NCI-H446 treated with DMSO at 0.1 percent for 48 hours (cell line): ENCODE results near the gene CEACAM3.
"Not testable (repeated sequence)": the region's sequence is repeated elsewhere in the genome, so short reads cannot be mapped to it uniquely, and the experiment has no call there.

Experiments
- DNase-seq: peaks from one replicate; lab custom pipeline; 2025; lab: John Stamatoyannopoulos, UW

CEACAM3 gene

GRCh38 chr19:41796362-41796761 is at the start of gene CEACAM3:
Gene CEACAM3, plus strand, starts transcription at chr19:41796587. Its CDS starts 91 bp downstream, at chr19:41796678.
- no peak for DNase-seq

GRCh38 chr19:41746593-41747227 is 49.7 kb upstream of the CEACAM3 start:
- peak; percentile 4 for DNase-seq

GRCh38 chr19:41748012-41748411 is 48.4 kb upstream of the CEACAM3 start:
- DNase-seq, result no peak

- not testable (repeated sequence) for DNase-seq
Measured at GRCh38 chr19:41750248-41751134, 45.9 kb upstream of the CEACAM3 start.

GRCh38 chr19:41753159-41753558 is 43.2 kb upstream of the CEACAM3 start:
- no peak for DNase-seq

GRCh38 chr19:41753936-41754529 is 42.4 kb upstream of the CEACAM3 start:
- no peak for DNase-seq

GRCh38 chr19:41755328-41755913 is 41.0 kb upstream of the CEACAM3 start, which contains the start of gene CEACAM6:
Gene CEACAM6, plus strand, starts transcription at chr19:41755530. Its CDS starts 109 bp downstream, at chr19:41755639.
- no peak for DNase-seq

GRCh38 chr19:41758846-41759245 is 37.5 kb upstream of the CEACAM3 start:
- no peak for DNase-seq

- DNase-seq, result no peak
Measured at GRCh38 chr19:41767115-41767514, 29.3 kb upstream of the CEACAM3 start.

- DNase-seq, result not testable (repeated sequence)
Measured at GRCh38 chr19:41768105-41768504, 28.3 kb upstream of the CEACAM3 start.

- no peak for DNase-seq
Measured at GRCh38 chr19:41769608-41770007, 26.8 kb upstream of the CEACAM3 start.

- no peak for DNase-seq
Measured at GRCh38 chr19:41771410-41771809, 25.0 kb upstream of the CEACAM3 start.

GRCh38 chr19:41774515-41774980 is 21.8 kb upstream of the CEACAM3 start:
- no peak for DNase-seq

- no peak for DNase-seq
Measured at GRCh38 chr19:41776700-41777099, 19.7 kb upstream of the CEACAM3 start.

GRCh38 chr19:41783612-41784011 is 12.8 kb upstream of the CEACAM3 start:
- no peak for DNase-seq

- DNase-seq, result no peak
Measured at GRCh38 chr19:41784312-41784711, 12.1 kb upstream of the CEACAM3 start.

- no peak for DNase-seq
Measured at GRCh38 chr19:41784743-41785142, 11.6 kb upstream of the CEACAM3 start.

GRCh38 chr19:41785653-41786052 is 10.7 kb upstream of the CEACAM3 start:
- DNase-seq, result peak; percentile 1

- DNase-seq, result no peak
Measured at GRCh38 chr19:41787055-41787454, 9.3 kb upstream of the CEACAM3 start.

- not testable (repeated sequence) for DNase-seq
Measured at GRCh38 chr19:41788518-41788917, 7.9 kb upstream of the CEACAM3 start.

GRCh38 chr19:41789053-41789452 is 7.3 kb upstream of the CEACAM3 start:
- DNase-seq, result not testable (repeated sequence)
